GM12874 (cell line): ENCODE measurements around the gene TAF11L6.
"Not testable (repeated sequence)": the region's sequence is repeated elsewhere in the genome, so short reads cannot be mapped to it uniquely, and the experiment has no call there.

Source experiments
- TF ChIP-seq, protein P1 (sequence below): IDR thresholded peaks from 2 replicates; pipeline ENCODE4 v1.5.1; 2011; ENCODE audit warnings: low read depth, mild to moderate bottlenecking, control low read depth, low read length, moderate library complexity; ENCODE audit not compliant: insufficient read depth

TAF11L6 gene

GRCh38 chr5:17528369-17528768, at the start of gene TAF11L6:
Gene TAF11L6, plus strand, starts transcription at chr5:17528669.
- TF ChIP-seq, protein P1, sequence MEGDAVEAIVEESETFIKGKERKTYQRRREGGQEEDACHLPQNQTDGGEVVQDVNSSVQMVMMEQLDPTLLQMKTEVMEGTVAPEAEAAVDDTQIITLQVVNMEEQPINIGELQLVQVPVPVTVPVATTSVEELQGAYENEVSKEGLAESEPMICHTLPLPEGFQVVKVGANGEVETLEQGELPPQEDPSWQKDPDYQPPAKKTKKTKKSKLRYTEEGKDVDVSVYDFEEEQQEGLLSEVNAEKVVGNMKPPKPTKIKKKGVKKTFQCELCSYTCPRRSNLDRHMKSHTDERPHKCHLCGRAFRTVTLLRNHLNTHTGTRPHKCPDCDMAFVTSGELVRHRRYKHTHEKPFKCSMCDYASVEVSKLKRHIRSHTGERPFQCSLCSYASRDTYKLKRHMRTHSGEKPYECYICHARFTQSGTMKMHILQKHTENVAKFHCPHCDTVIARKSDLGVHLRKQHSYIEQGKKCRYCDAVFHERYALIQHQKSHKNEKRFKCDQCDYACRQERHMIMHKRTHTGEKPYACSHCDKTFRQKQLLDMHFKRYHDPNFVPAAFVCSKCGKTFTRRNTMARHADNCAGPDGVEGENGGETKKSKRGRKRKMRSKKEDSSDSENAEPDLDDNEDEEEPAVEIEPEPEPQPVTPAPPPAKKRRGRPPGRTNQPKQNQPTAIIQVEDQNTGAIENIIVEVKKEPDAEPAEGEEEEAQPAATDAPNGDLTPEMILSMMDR, result not testable (repeated sequence)

GRCh38 chr5:17481378-17481777, 47.1 kb upstream of the TAF11L6 start:
- TF ChIP-seq, protein P1, result no peak

GRCh38 chr5:17482790-17483189, 45.7 kb upstream of the TAF11L6 start:
- TF ChIP-seq, protein P1, result no peak

DNA sequence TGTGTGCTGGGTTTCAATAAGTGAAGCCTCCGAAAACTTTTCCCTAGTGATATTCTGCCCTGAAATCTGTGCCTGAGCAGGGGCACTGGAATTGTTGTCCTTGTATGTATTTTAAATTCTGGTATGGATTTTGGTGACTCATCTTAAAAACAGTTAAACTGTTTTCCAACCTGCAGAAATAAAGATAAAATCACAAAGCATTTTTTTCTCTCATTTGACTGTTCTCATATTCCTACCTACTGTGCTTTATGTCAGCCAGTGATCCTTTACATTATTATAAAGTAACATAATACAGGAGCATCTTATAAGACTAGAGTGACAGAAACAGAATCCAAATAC, 41.3 kb upstream of the TAF11L6 start:
- TF ChIP-seq, protein P1, result no peak

GRCh38 chr5:17492770-17493169, 35.7 kb upstream of the TAF11L6 start:
- TF ChIP-seq, protein P1, result no peak

GRCh38 chr5:17497446-17497845, 31.0 kb upstream of the TAF11L6 start:
- TF ChIP-seq, protein P1, result no peak

- TF ChIP-seq, protein P1, result not testable (repeated sequence)
These were observed 30.5 kb upstream of the TAF11L6 start, which contains the start of gene TAF11L2 for GRCh38 chr5:17497931-17498330. Gene TAF11L2, plus strand, starts transcription at chr5:17498231.
